Measurements from ENCODE around the gene LRRC15. TPM values are rescaled to one million over a fixed set of nuclear protein-coding genes. Genes with fewer than 3 reads are reported as not detected.

LRRC15 gene
- total RNA-seq, 1 donor from 2014 or later, result not detected

DNA sequence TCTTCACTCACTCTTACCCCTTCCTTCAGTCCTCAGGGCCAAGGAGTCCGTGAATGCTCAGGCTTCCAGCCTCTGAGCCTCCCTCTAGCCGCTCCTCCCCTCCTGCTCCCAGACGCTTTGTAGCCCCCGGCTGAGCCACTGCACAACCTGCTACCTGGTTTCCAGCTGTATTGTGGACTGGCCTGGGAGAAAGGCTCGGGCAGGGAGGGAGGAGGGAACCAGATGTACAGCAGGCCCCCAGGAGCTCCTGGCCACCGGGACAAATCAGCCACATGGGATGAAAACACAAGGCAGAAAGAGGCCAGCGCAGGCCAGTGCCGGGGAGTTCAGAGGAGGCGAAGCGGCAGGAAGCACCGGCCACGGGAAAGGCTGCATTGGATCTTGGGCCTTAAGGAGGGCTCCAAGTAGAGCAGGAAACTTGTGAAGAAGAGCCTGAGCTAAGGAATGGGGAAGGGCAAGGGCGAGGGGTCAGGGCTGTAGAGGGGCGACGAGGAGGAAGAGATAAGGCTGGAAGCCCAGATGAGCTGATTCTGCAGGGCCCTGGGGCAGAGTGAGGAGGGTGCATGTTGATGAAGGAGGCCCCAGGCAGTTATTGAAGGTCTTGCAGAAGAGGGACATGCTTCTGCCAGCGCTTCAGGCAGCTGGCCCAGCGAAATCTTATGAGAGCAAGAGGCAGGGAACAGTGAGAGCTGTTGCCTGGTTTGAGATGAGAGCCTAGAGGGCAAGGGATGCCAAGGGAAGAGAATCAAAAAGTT lies 32.8 kb downstream of the LRRC15 start:
- no peak for DNase-seq (ENCODE audit: low read depth, low spot score)

DNA sequence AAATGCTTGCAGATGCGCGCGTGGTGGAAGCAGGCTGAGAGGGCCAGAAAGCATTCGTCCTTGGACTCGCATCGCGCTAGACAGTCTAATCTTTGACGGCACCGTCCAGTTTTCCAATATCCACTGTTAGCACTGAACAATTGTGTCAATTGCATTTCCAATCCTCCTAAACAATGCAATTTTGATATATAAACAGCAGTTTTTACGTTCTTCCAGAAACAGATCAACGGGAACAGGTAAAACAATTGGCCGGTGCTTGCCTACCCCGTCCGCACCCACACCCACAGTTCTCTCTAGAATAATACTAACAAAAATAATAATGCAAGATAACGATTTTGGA lies 35.6 kb downstream of the LRRC15 start:
- DNase-seq (ENCODE audit: low read depth, low spot score), result no peak

DNA sequence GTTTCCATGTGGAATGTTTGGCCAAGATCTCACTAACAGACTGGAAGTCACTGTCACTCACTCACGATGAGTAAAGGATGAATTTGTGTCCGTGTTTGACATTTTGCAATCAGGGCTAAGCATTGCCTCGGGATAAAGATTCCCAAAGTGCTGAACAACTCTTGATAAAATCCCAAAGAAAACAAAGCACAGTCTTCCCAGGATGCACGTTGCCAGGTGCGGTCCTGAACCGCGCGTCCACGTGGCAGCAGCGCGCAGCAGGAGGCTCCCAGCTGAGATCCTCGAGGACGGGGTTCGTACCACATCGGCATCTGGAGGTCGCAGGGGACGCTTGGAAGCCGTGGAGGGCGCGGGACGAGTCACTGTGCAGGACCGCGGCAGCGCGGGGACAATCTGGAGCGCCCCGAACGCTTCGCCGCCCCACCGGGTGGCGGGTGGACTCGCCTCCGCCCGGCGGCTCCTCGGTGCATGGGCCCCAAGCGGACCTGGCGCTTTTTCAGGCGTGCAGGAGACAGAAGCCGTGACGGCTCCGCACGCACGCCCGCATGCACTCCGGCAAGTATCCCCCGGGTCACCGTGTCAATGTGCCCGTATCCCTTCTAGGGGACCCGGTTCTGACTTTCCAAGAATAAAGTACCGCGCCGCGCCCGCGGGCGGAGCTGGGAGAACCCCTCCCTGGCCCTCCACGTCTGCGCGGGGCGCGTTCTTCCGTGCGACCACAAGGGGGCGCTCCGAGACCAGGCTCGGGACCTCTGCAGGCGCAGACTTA lies 36.1 kb downstream of the LRRC15 start:
- peak; percentile 44 for DNase-seq (ENCODE audit: low read depth, low spot score)

DNA sequence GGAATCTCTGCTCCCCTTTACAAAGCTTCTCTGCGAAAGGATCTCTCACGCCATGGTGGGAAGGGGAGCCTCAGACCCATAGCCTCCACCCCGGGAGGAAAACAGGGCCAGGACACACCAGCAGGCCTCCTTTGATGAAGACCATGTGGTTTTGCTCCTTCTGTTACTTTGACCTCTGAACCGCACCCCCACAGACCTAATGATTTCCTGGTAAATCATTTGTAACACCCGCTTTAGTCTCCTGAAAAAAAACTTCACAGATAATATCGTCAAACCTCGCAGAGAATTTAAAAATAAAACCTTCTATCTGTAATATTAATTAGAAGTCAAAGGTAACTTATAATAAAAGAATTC lies 36.7 kb downstream of the LRRC15 start:
- DNase-seq (ENCODE audit: low read depth, low spot score), result no peak

DNA sequence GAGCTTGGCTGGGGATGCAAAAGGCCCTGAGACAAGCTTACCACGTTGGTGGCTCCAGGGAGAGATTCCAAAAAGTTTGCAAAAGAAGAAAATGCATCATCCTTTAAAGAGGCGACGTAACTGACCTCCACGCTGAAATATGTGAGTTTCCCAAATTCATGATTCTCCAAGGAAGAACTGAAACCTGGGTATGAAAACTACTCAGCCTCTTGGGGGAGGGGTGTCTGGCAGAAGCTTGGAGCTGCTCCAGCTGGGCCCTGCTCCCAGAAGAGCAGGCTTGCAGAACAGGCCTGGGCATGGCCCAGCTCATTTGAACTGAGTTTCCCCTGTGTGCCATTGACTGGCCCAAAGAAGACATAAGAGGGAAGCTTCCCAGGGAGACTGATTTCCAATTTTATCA lies 39.0 kb downstream of the LRRC15 start:
- no peak for DNase-seq (ENCODE audit: low read depth, low spot score)

DNA sequence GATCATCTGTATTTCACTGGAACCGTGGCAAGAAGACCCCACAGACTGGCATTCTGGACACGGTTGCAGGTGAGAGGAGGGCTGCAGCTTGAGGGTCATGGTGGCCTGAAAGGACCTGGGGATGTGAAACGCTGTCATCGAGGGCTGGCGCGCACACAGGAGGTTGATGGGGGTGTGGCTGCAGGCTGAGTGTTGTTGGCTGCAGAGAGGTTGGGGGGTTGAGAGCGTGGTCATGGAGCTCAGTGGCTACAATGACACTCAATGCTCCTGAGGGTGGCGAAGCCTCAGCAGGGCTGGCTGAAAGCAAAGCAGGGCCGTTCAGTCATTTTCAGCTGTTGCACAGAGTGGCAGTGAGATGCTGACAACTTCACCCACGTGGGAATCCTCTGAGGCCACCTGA lies 39.4 kb downstream of the LRRC15 start:
- DNase-seq (ENCODE audit: low read depth, low spot score), result no peak

DNA sequence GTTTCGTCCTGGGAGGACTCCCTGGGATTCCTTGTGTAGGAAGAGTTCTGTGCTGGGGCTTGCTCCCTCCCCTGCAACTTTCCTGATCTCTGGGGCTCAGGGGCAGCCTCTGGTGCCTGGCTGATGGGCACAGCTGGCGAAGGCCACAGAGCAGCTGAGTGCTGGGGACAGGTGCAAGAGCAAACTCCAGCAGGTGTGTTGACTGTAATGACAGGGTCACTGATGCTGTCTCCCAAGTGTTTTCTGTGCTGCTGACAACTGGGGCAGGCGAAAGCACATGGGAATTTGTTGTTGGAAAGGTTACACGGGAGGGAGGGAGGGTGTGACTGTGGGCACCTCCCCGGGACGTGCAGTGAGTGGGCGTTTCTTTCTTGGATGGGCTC lies 40.0 kb downstream of the LRRC15 start:
- no peak for DNase-seq (ENCODE audit: low read depth, low spot score)

DNA sequence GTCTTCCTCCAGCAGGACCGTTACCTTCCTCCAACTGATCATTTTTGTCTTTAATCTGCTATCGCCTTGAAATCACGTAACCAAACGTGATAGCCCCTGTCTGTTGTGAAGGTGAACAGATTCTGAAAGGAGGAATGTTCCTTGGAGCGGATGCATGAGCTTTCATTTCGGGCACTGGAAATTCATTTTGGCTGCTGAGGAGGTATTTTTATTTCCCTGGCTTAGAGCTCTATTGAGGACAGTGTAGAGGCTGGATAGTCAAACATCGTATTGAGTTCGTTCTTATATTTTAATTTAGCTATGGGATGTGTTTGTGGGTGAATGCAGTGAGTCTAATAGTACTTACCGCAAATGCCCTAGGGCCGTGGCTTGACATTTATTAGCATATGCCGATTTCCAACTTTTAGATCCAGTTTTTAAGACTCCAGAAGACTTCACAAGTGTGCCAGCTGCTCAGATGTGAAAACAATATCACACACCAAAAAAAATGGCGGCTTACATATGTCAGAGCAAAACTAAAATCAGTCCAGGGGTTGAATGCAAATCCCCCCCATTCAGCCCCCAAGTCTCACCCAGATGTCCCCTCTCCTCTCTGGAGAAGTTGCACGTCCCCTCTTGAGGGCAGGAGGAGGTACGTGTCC lies 40.5 kb downstream of the LRRC15 start:
- DNase-seq (ENCODE audit: low read depth, low spot score), result no peak

DNA sequence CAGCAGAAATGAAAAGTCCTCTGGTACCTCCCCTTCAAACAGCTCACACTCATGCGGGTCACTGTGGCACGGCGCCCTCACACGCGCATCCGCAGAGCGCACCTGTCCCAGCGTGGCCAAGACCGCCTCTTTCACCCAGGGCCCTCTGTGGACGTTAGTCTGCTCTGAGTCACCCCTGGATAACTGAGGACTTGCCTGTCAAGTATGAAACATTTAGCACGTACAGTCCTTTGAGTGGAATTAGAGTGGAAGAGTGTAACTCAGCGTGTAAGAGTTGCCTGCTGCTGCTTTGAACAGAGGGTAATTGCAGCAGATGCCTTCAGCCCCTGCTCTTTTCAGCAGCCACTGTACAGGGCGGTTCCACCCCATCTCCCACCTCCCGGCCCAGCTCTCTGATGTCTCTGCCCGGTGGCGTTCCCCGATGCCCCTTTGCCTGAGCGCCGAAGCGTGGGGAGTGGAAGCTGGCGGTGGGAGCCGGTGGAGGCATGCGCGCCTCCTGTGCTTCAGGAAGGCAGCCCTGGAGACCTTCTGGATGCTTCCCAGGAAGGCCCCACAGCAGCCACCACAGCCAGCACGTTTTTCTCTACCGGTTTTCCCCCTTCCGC lies 41.4 kb downstream of the LRRC15 start:
- DNase-seq (ENCODE audit: low read depth, low spot score), result no peak

DNA sequence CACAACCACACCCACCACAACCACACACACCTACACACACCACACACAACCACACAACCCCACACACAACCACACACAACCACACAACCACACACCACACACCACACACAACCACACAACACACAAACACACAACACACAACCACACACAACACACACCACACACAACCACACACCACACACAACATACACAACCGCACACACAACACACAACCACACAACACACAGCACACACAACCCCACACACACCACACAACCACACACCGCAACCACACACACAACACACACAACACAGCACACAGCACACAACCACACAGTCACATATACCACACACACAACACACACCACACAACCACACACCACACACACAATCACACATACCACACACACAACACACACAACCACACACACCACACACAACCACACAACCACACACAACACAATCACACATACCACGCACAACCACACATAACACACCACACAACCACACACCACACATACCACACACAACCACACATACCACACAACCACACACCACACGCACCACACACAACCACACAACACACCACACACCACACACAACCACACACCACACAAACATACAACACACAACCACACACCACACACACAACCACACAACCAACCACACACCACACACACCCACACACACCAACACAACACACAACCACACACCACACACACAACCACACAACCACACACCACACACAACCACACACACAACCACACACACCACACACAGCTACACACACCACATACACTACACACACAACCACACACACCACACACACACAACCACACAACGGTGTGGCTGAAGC lies 42.1 kb downstream of the LRRC15 start:
- no peak for DNase-seq (ENCODE audit: low read depth, low spot score)

DNA sequence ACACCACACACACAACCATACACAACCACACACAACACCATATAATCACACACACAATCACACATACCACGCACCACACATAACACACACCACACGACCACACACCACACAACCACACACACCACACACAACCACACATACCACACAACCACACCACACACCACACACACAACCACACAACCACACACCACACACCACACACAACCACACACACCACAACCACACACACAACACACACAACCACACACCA lies 42.6 kb downstream of the LRRC15 start:
- no peak for DNase-seq (ENCODE audit: low read depth, low spot score)

DNA sequence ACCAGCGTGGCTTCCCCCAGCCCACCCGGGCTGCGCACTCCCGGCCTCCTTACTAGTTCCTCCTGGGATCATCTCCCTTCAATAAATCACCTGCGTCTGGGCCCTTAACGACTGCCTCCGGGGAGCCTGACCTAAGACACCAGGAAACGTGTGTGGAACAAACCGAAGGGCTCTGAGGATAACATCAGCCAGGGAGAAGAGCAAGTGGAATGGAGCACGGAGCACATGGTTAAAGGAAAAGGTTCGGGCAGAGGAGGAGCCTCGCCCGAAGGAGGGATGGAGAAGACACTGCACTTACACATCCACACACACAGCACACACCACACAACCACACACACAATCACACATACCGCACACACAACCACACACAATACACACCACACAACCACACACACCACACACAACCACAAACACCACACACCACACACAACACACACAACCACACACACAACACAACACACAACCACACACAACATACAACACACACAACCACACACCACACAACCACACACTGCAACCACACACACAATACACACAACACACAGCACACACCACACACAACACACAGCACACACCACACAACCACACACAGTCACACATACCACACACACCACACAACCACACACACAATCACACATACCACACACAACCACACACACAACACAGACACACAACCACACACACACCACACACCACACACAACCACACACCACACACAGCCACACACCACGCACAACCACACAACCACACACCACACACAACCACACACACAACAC lies 43.2 kb downstream of the LRRC15 start:
- DNase-seq (ENCODE audit: low read depth, low spot score), result no peak

DNA sequence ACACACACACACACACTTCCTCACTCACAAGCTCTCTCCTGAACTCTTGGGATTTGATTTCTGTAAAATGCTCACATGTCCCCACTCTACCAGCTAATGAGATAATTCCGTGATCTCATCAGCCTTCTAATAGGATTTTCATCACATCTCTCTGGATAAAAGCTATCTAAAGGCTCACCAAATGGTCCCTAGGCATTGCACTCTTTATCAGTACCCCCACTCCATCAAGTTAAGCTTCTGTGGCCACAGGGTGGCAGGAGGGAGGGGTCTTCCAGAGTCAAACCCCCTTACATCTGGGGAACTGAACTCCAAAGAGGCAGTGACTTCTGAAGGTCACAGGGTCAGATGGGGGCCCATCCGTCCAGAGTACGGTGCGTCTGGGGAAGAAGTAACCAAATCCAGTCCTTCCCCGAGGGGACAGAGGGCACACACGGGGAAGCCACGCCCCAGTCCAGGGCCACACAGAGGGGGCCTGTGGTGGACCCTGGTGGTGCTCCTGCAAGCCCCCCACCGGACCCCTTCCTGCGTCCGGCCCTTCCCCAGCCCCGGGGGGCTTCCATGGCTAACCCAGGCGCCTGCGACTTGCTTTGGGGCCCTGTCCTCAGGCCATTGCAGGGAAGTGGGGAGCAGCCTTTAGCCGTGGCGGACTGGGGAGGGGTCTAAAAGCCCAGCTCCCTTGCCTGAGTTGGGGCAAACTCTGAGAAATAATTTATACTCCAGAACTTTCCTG lies 44.0 kb downstream of the LRRC15 start:
- no peak for DNase-seq (ENCODE audit: low read depth, low spot score)

DNA sequence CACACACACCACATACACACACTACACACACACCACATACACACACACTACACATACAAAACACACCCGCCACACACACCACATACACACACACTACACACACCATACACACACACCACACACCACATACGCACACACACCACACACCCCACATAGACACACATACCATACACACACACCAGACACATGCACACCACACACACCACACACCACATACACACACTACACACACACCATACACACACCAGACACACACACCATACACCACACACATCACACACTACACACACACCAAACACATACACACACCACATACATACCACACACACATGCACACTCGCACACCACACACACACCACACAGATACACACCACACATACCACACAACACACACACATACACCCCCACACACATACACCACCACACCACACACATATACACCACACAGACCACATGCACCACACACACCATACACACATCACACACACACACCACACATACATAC lies 44.7 kb downstream of the LRRC15 start:
- DNase-seq (ENCODE audit: low read depth, low spot score), result no peak

DNA sequence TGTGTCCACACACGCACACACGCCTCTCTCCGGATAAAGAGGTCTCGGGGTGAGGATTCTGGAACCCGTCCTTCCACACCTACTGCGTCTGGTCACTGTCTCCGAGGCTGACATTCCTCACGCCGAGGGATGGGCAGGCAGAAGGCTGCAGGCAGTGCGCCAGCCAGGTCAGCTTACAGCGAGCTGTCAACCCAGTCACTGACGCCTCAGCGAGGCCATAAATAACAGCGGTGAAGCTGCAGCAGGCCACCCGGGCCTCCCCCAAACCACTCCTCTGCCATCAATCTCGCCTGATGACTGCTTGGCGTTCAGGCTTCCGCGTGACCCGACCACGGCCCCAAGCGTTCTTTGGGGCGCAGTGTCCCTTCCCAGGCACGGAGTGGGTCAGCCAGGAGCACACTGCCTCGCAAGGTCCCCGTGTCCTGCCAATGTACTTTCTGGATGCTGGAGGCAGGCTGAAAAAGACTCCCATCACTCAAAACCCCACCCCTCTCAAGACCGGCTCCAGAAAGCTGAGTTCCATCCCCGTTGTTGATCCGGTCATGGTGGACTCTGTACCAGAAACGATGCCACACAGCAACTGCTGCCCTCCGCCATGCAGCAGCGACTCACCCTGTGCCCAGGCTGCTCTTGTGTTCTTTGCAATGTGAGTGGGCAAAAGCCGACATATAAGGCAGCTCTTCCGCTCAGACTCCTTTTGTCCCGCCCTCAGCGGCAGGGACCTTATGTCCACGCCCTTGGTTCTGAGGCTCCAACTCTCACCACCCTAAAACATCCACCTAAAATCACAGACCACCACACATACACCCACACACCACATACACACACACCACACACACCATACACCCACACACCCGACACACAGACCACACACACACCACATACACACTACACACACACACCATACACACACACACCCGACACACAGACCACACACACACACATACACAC lies 45.5 kb downstream of the LRRC15 start:
- no peak for DNase-seq (ENCODE audit: low read depth, low spot score)

DNA sequence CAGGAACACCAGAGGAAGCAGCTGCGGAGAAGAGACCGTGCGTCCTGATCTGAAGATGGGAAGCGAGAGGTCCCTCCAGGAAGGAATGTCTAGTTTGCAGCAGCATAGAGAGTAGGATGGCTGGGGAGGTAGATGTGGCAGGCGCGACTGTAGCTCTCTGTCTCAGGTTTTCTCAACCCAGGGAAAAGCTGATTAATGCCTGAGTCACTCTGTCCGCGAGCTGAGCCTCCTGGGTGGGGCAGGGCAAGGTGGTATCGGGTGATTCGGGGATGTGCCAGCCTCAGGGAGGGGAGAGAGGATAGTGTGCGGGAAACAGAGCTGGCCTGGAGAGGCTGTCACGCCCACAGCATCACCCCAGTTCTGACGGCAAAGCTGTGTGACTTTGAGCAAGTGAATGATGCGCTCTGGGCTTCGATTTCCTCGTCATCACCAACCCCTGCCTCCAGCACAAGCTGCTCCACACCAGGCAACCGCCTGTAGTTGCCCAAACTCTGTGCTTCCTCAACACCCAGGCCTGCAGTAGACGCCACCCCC lies 46.8 kb downstream of the LRRC15 start:
- no peak for DNase-seq (ENCODE audit: low read depth, low spot score)

DNA sequence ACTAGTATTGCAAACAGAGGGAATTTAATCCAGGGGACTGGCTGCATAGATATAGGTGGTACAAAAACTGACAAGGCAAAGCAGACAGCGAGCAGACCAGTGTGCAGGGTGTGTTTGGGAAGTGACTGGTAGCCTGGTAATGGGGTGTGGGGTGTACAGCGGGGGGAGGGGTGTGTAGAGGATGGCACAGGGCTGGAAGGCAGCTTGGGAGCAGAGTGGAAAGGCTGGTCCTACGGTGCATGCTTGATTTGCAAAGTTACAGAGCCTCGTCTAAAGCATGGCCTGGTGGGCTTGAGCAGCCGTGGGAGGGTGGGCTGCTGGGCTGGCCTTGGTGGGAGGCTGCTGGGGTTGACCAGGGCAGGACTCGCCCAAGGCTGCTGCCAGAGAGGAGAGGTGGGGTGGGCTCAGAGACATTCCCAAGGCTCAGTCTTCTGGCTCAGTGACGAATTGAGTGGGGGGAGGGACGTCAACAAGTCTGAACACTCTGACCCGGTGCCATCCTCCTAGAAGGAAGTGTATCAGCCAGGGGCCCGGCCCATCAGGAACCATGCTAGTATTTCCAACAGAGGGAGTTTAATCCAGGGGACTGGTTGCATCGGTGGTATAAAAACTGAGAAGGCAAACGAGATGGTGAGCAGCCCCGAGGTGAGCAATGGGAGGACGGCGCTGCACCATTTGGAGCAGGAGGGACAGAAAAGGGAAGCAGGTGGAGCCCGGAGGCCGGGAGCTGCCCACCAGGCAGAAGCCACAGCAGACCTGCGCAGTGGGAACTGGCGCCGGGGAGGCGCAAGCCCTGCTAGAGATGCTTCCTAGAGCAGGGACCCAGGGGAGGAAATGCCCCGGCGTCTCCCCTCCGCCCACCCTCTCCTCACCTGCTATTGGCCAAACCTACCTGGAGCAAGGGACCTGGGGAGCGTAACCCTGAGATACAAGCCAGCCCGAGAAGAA lies 47.6 kb downstream of the LRRC15 start:
- DNase-seq (ENCODE audit: low read depth, low spot score), result no peak

All from pulmonary artery endothelial cell (primary cell).